HUES48 (cell line): ENCODE results near the gene HSPH1.

Experiments
- H3K27ac ChIP-seq: one replicate; pipeline ENCODE4 v1.7.0; 2013; ENCODE audit warnings: low read depth, low read length, inconsistent platforms
- H3K27me3 ChIP-seq: 2 replicates; pipeline ENCODE4 v1.6.1; 2013; ENCODE audit warnings: mild to moderate bottlenecking, low read length; ENCODE audit not compliant: control insufficient read depth, insufficient read depth
- H3K36me3 ChIP-seq: 2 replicates; pipeline ENCODE4 v1.6.1; 2013; ENCODE audit warnings: low read length; ENCODE audit not compliant: control insufficient read depth, insufficient read depth
- H3K4me1 ChIP-seq: 2 replicates; pipeline ENCODE4 v1.6.1; 2013; ENCODE audit warnings: mild to moderate bottlenecking, low read length; ENCODE audit not compliant: control insufficient read depth, insufficient read depth
- H3K4me3 ChIP-seq: 2 replicates; pipeline ENCODE4 v1.5.1; 2013; ENCODE audit warnings: mild to moderate bottlenecking, low read depth, low read length
- H3K9ac ChIP-seq: 2 replicates; pipeline ENCODE4 v1.6.1; 2013; ENCODE audit warnings: mild to moderate bottlenecking, low read depth, low read length, moderate library complexity
- H3K9me3 ChIP-seq: 2 replicates; pipeline ENCODE4 v1.6.1; 2013; ENCODE audit warnings: low read length; ENCODE audit not compliant: control insufficient read depth, insufficient read depth

HSPH1 gene

GRCh38 chr13:31161557-31162150 is at the start of gene HSPH1:
TSS of gene HSPH1 (minus strand) at chr13:31161904. CDS start at chr13:31161582, 322 bp downstream.
- H3K4me3 ChIP-seq = peak within 1 kb of the TSS; percentile 99
- peak within 1 kb of the TSS; percentile 92 for H3K27ac ChIP-seq
- H3K36me3 ChIP-seq = peaks cover 22% of the 10 kb centered on the region
- H3K9ac ChIP-seq = peak within 1 kb of the TSS; percentile 94
- peaks cover 22% of the 10 kb centered on the region for H3K4me1 ChIP-seq
- H3K27me3 ChIP-seq = no peaks in the 10 kb centered on the region
- H3K9me3 ChIP-seq = no peaks in the 10 kb centered on the region

DNA sequence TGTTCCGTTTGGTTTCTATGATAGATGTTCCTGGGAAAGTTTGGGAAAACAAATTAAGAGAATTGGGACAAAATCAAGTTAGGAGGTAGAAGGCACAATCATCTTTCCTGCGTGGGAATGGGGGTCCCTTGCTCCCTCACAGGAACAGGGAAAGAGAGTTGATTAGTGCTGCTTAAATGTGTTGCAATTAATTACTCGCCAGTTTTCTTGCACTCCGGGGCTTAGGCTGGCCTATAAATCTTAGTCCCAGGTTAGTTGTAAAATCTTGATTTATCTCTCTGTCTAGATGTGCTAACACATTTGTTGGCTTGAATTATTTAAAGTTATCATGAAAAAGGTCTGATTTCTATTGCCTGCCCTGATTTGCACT is 48.1 kb upstream of the HSPH1 start:
- Histone ChIP-seq H3K27ac (peak overlapping the region; percentile 66), H3K4me1 (peaks cover 23% of the 10 kb centered on the region), H3K36me3 (no peaks in the 10 kb centered on the region), H3K9ac (no peak overlapping the region), H3K27me3 (no peaks in the 10 kb centered on the region), H3K4me3 (no peak overlapping the region), H3K9me3 (no peaks in the 10 kb centered on the region)

- H3K27me3 ChIP-seq = no peaks in the 10 kb centered on the region
- no peaks in the 10 kb centered on the region for H3K36me3 ChIP-seq
- no peak overlapping the region for H3K4me3 ChIP-seq
- no peak overlapping the region for H3K9ac ChIP-seq
- peaks cover 22% of the 10 kb centered on the region for H3K4me1 ChIP-seq
- H3K27ac ChIP-seq = peak overlapping the region; percentile 66
- H3K9me3 ChIP-seq = no peaks in the 10 kb centered on the region
Observed at GRCh38 chr13:31209172-31209840, 47.6 kb upstream of the HSPH1 start.

DNA sequence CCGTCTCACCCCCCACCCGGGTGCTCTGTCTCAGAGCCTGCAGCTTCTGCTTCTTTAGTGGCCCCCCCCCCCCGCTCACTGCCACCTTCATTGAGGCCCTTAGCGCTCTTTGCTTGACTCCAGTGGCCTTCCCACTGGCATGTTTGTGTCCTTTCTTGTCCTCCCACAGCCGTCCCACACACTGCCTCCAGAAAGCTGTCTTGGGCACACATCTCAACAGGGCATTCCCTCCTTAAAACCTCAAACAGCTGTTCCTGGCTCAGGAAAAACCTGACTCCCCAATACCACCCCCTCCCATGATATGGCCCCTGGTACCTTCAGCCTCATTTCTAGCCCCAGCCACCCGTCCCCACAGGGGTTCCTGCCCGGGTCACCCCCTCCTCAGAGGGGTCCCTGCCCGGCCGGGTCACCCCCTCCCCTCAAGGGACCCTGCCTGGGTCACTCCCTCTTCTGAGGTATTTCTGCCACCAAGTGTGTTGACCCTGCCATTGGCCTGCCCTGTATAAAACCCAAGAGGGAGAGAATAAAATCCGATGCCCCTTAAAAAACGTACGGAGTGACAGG is 46.9 kb upstream of the HSPH1 start:
- Histone ChIP-seq H3K36me3 (no peaks in the 10 kb centered on the region), H3K27me3 (no peaks in the 10 kb centered on the region), H3K9me3 (no peaks in the 10 kb centered on the region), H3K4me1 (peaks cover 17% of the 10 kb centered on the region), H3K9ac (no peak overlapping the region), H3K27ac (peak overlapping the region; percentile 66), H3K4me3 (no peak overlapping the region)

GRCh38 chr13:31207661-31208552 is 46.2 kb upstream of the HSPH1 start:
- Histone ChIP-seq H3K27ac (no peak overlapping the region), H3K9ac (no peak overlapping the region), H3K36me3 (no peaks in the 10 kb centered on the region)

GRCh38 chr13:31204592-31204991 is 42.9 kb upstream of the HSPH1 start:
- Histone ChIP-seq H3K27ac (no peak overlapping the region), H3K27me3 (peaks cover 5% of the 10 kb centered on the region; the same call in 1 of the 2 replicates), H3K36me3 (no peaks in the 10 kb centered on the region), H3K4me3 (no peak overlapping the region), H3K4me1 (peaks cover 15% of the 10 kb centered on the region), H3K9ac (no peak overlapping the region), H3K9me3 (no peaks in the 10 kb centered on the region)

More at GRCh38 chr13:31207661-31208552, 46.2 kb upstream of the HSPH1 start:
- H3K4me1 ChIP-seq = peaks cover 17% of the 10 kb centered on the region
- H3K27me3 ChIP-seq = no peaks in the 10 kb centered on the region
- no peak overlapping the region for H3K4me3 ChIP-seq
- no peaks in the 10 kb centered on the region for H3K9me3 ChIP-seq

DNA sequence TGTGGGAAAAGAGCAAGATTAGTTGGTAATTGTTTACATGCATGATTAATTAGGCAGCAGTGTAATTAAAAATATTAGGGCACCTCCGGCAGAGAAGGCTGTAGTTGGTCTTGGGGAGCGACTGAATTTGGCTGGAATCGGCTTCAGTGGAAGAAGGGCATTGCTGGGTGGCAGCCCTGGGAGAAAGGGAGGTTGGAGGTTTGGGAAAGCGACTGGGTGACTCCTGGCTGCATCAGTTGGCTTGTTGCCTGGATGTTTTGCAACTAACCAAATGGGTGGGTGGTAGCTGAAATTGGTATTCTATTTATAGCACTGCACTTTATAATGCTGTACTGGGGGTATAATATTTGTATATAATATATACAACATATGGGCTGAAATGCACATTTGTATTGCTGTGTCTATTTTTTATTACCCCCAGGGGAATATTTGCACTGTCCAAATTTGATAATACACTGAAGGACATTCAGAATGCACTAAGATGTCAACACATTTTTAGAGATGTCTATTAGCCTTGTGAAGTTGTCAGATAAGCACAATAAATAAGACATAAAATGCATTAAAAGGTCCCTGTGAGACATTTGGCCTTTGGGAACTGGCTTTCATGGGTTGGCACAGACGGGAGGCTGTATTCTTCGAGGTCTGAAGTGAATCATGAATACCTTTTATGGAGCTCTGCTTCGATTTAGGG is 39.8 kb upstream of the HSPH1 start:
- Histone ChIP-seq H3K9ac (no peak overlapping the region), H3K27ac (no peak overlapping the region), H3K9me3 (no peaks in the 10 kb centered on the region), H3K36me3 (no peaks in the 10 kb centered on the region), H3K4me3 (peak overlapping the region; percentile 74; the same call in 1 of the 2 replicates), H3K4me1 (peaks cover 4% of the 10 kb centered on the region; the same call in 1 of the 2 replicates), H3K27me3 (peaks cover 5% of the 10 kb centered on the region; the same call in 1 of the 2 replicates)

DNA sequence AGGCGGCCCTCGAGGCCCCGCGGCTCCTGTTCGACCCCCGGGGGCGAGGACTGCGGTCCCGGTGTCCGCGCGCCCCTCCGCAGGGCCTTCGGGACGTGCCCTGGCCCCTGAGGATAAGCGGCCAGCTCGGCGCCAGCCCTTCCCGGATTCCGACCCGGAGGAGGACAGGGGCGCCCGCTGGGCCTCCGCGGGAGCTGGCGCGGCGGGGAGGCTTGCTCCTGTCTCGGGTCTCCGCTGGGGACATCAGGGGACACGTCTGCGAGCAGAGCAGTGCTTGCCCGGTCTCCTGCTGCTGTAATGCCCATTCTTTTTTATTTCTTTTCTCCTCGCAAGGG is 38.9 kb upstream of the HSPH1 start:
- Histone ChIP-seq H3K36me3 (no peaks in the 10 kb centered on the region), H3K27ac (peak overlapping the region; percentile 48), H3K9me3 (no peaks in the 10 kb centered on the region), H3K27me3 (peaks cover 5% of the 10 kb centered on the region; the same call in 1 of the 2 replicates), H3K4me1 (peaks cover 4% of the 10 kb centered on the region; the same call in 1 of the 2 replicates), H3K4me3 (peak overlapping the region; percentile 74), H3K9ac (peak overlapping the region; percentile 30; the same call in 1 of the 2 replicates)

- Histone ChIP-seq H3K27me3 (peaks cover 5% of the 10 kb centered on the region; the same call in 1 of the 2 replicates), H3K27ac (peak within 1 kb of the TSS; percentile 76), H3K4me3 (peak within 1 kb of the TSS; percentile 74), H3K36me3 (no peaks in the 10 kb centered on the region), H3K4me1 (peaks cover 4% of the 10 kb centered on the region; the same call in 1 of the 2 replicates), H3K9ac (peak within 1 kb of the TSS; percentile 79; the same call in 1 of the 2 replicates), H3K9me3 (no peaks in the 10 kb centered on the region)
Observed at GRCh38 chr13:31199849-31200636, 38.3 kb upstream of the HSPH1 start, which contains the start of gene B3GLCT. TSS of gene B3GLCT (plus strand) at chr13:31199975. CDS start at chr13:31200085, 110 bp downstream.
